ENCODE results near the gene LARP4B. TPM values are rescaled to one million over a fixed set of nuclear protein-coding genes. Genes with fewer than 3 reads are reported as not detected.
"Not testable (repeated sequence)": the region's sequence is repeated elsewhere in the genome, so short reads cannot be mapped to it uniquely, and the experiment has no call there.

The LARP4B gene
- polyA plus RNA-seq, 4 donors: 36.8 to 57.4 (median 48.5) TPM

DNA sequence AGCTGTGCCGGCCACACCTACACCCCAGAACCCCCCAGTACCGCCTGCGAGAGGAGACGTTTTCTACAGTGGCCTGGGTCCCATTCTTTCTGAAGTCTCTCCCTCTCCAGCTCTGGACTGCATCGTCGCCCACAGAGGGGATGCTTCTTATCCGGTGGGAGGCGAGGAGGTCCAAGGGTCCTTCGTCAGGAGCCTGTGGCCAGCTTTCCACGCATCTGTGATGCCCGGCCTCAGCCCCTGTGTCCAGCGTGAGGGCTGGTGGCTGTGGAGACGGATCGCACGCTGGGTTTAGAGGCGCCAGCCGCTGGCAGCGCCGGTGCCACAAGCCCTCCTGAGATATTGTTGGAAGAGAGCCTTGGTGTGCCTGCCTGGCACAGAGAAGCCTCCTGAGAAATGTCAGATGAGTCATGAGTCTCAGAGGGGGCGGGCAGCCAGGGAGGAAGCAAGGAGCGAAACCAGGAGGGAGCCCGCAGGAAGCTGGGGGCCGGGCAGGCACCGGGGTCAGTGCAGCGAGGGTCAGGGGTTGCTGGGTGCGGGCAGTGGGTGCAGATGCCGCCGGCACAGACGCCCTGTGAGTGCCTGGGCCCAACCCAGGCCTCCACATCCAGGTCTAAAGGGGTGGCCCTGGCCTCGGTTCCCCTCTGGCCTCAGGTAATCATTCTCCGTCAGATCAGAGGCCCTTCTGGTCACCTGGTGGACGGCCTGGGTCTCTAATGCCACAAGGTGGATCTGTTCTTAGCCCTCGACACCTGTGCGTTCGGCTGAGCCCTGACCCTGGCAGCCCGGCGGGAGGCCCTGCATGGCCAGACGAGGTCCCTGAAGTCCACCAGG is 156.0 kb downstream of the LARP4B start:
- no peak for DNase-seq (ENCODE audit: low read depth in 4 of 4, low spot score in 2 of 4)

DNA sequence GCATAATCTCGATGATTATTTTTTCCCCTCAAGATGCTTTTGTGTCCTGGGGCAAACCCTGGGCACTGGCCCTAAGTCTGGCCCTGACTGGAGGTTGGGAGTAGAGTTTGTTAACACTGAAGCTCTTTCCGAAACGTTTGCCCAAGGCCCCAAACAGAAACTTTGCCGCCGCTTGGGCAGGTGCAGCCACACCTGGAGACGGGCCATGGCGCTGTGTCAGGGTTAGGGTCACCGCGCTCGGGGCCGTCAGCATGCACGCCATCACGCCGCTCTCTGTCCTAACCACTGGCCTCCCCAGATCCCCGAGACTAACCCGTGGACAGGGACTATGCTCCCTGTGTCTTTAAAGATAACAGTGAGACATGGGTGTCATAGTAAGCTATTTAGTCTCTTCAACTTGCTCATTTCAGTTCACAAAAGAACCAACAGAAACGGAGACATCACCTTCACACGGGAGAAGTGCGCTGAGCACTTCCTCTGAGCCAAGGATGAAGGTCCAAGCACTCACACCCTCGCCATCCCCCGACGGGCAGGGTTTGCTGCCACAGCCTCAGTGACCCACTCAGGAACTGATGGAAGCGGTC is 156.8 kb downstream of the LARP4B start:
- DNase-seq (ENCODE audit: low read depth in 4 of 4, low spot score in 2 of 4): no peak

DNA sequence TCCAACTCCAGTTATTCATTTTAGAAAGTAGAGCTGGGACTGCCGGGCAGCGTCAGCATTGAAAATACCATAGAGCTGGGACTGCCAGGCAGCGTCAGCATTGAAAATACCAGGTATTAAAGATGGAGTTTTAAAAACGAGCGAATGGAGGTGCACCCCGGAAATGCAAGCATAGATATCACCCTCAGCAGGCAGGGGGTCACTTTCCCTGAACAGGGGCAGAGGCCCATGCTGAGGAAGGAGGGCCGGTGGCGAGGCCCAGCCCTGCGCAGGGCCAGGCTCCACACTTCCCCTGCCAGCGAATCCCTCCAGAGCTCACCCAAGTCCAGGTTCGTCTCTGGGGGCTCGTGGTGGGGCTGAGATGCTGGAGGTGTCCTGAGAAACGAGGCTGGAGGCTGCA is 157.3 kb downstream of the LARP4B start:
- no peak for DNase-seq (ENCODE audit: low read depth in 4 of 4, low spot score in 2 of 4)

DNA sequence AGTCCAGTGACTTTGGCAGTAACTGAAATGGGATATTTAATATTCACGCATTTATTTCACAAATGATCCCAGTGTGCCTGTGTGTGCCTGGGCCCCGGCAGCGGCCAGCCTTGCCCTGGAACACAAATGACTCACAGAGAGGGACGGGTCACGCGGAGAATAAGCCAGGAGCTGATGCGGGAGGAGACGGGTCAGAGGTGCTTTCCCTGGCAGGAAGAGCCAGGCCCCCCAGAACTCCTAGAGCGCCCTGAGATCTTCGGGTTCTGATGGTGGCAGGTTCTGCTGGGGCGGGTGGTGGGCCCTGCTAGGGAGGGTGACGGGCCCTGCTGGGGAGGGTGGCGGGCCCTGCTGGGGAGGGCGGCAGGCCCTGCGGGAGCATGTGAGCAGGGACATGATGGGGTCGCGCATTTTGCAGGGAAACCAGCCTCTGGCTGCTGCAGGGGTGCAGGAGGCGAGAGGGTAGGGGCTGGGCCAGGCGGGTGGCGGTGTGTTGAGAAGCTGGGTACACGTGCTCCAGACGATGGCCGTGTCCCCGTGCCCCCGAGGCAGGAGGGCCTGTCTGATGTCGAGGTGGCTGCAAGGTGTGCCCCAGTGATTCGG is 157.8 kb downstream of the LARP4B start:
- no peak for DNase-seq (ENCODE audit: low read depth in 4 of 4, low spot score in 2 of 4)

DNA sequence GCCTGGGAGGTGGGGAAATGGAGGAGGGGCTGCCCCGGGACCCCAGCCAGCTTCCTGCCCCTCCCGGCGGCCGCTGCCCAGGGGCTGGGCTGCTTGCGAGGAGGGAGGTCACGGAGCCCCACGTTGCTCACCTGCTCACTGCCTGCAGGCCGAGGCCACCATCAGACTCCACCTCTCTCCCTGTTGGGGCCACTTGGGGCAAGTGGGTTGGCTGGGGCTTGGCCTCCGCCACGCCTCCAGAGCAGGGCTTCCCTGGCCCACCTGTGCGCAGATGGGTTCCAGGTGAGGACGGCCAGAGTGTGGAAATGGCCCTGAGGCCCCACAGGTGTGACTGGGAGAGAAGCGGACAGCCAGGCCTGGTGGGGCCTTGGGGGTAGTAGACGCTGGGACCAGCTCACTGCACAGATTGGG is 159.3 kb downstream of the LARP4B start:
- DNase-seq (ENCODE audit: low read depth in 4 of 4, low spot score in 2 of 4): no peak

DNA sequence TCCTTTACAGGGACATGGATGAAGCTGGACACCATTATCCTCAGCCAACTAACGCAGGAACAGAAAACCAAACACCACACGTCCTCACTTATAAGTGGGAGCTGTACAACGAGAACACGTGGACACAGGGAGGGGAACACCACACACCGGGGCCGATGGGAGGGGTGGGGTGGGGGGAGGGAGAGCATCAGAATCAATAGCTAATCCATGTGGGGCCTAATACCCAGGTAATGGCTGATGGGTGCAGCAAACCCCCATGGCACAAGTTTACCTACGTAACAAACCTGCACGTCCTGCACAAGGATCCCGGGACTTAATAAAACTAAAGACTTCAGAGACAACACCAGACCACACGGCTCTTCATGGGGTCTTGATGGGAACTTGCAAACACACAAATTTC is 159.9 kb downstream of the LARP4B start:
- DNase-seq (ENCODE audit: low read depth in 4 of 4, low spot score in 2 of 4): no peak

DNA sequence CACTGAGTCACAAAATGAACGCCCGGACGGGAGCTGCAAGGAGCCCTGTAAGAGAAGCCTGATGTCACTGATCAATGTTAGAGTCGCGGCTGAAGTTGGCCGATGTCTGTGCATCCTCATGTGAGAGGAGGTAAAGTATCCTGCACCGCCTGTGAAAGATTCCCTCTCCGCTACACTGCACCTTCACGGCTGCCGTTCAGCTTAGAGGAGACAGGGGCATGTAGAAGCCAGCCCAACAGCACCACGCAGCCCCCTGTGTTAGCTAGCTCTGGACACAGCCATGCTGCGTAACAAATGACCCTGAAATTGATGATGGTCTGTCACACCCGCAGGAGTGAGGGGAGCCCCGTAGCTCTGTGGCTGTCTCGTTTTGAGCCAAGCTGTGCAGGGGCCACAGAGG is 160.5 kb downstream of the LARP4B start:
- no peak for DNase-seq (ENCODE audit: low read depth in 4 of 4, low spot score in 2 of 4)

DNA sequence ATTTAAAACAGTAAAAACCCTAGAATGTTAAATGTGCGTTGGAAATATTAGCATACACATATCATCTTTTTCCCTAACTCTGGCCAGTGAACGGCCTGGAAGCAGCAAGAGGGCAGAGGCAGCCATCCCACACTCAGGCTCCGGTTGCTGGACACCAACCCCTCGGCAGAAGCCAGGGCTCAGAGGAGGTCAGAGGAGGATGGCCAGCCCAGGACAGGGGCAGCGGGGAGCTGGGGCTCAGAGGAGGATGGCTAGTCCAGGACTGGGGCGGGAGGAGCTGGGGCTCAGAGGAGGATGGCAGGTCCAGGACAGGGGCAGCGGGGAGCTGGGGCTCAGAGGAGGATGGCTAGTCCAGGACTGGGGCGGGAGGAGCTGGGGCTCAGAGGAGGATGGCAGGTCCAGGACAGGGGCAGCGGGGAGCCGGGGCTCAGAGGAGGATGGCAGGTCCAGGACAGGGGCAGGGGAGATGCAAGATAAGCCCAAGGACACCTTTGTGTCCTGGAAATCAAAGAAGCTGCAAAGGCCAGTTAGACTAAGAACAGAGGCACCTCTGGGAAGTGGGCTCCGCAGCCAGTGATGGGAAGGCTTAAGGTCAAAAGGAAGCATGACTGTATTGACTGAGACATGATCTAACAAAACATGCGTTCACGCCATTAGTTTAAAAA is 161.3 kb downstream of the LARP4B start:
- DNase-seq (ENCODE audit: low read depth in 4 of 4, low spot score in 2 of 4): not testable (repeated sequence)

DNA sequence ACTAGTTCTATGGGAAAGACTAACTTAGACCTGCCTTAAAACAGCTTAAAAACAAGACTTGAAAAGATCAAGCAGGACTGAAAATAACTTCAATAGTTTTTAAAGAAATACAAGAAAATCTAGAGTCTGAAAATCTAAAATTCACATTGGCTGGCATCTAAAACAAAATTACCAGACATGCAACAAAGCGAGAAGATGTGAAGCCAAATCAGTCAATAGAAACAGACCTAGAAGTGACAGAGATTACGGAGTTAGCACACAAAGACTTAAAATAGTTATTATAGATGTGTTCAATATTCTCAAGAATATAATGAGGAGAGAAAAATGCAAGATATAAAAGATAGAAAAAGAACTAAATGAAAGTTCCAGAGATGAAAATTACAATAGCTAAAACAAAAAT is 163.7 kb downstream of the LARP4B start:
- no peak for DNase-seq (ENCODE audit: low read depth in 4 of 4, low spot score in 2 of 4)

DNA sequence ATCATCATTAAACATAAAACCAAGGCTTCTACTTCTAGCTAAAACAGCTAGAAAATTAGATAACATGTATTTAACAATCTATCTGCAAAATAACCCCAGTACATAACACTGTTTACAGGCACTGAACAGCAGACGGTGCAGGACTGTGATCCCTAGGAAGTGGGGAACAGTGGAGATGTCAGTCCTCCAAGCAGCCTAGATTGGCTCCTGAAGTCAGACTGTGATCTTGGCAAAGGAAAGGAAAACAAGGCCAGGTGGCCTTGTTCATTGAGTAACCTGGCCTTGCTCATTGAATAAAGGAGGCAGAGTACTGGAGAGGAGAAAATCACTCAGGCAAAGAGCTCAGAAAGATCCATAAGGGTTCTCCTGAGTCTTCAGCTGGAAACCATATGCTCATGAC is 164.3 kb downstream of the LARP4B start:
- no peak for DNase-seq (ENCODE audit: low read depth in 4 of 4, low spot score in 2 of 4)

DNA sequence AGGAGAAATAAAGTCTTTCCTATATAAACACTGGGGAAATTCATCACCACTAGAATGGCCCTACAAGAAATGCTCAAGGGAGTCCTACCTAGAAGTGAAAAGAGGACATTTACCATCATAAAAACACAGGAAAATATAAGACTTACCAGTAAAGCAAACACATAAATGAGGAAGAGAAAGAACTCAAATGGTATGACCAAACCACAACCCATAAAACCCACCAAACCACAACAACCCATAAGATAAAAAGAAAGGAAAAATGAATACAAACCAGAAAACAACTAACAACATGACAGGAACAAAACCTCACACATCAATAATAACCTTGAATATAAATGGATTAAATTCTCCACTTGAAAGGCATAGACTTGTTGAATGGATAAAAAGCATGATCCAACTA is 170.1 kb downstream of the LARP4B start:
- no peak for DNase-seq (ENCODE audit: low read depth in 4 of 4, low spot score in 2 of 4)

DNA sequence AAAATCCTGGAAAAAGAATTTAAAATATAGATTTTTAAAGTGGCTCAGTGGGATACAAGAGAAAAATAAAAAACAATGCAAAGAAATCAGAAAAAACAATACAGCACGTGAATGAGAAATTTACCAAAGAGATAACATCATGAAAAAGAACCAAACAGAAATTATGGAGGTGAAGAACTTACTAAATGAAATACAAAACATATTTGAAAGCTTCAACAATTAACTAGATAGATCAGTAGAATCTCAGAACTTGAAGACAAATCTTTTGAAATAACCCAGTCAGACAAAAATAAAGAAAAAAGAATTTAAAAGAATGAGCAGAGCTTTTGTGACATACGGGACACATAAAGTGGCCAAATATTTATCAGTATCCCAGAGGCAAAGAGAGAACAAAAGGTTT is 170.9 kb downstream of the LARP4B start:
- no peak for DNase-seq (ENCODE audit: low read depth in 4 of 4, low spot score in 2 of 4)

DNA sequence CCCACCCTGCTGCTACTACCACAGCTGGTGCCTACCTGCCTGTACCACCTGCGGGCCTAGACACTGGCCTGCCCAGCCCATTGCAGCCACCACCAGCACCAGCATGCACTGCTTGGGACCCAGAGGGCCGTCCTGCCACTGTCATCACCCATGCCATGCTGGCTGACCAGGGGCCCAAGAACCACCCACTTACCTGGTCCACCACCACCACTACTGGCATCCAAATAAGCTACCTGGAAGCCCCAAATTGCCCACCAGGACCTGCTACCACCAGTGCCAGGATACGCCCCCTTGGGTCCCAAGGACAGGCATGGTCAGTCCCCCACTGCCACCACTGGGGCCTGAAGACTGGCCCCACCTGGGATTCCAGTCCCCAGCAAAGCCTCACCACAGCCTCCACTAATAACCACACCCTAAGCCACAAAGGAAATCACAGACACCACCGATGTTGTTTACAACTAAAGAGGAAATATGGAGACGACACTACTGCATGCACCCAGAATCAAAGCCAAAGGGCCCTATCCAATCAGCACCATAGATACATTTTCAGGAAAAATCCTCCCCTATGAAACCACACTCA is 171.5 kb downstream of the LARP4B start:
- no peak for DNase-seq (ENCODE audit: low read depth in 4 of 4, low spot score in 2 of 4)

Other genes starting within 250 kb of the LARP4B start
- gene DIP2C, start 242.0 kb downstream of the LARP4B start, polyA plus RNA-seq (ENCODE audit: insufficient read length in 4 of 4): 10 to 100 TPM; 19.4 to 23.6 (median 20.2) TPM
- 10 to 100 TPM; 51.2 to 70.3 (median 62.7) TPM for gene GTPBP4, start 56.7 kb upstream of the LARP4B start, polyA plus RNA-seq (ENCODE audit: insufficient read length in 4 of 4)
- gene IDI2, start 94.2 kb upstream of the LARP4B start, polyA plus RNA-seq (ENCODE audit: insufficient read length in 4 of 4): under 1 TPM in 1 of 4 donors, not detected in 3; 0.25 TPM
- 10 to 100 TPM; 64.4 to 72.0 (median 71.2) TPM for gene IDI1, start 117.4 kb upstream of the LARP4B start, polyA plus RNA-seq (ENCODE audit: insufficient read length in 4 of 4)
- 10 to 100 TPM; 14.5 to 20.4 (median 17.9) TPM for gene WDR37, start 124.7 kb upstream of the LARP4B start, polyA plus RNA-seq (ENCODE audit: insufficient read length in 4 of 4)